ENCODE results near the gene UBR3.
A peak's percentile ranks its signal among the peaks of the same experiment; 100 is the strongest.
"Not testable (repeated sequence)": the region's sequence is repeated elsewhere in the genome, so short reads cannot be mapped to it uniquely, and the experiment has no call there.

UBR3 gene

DNA sequence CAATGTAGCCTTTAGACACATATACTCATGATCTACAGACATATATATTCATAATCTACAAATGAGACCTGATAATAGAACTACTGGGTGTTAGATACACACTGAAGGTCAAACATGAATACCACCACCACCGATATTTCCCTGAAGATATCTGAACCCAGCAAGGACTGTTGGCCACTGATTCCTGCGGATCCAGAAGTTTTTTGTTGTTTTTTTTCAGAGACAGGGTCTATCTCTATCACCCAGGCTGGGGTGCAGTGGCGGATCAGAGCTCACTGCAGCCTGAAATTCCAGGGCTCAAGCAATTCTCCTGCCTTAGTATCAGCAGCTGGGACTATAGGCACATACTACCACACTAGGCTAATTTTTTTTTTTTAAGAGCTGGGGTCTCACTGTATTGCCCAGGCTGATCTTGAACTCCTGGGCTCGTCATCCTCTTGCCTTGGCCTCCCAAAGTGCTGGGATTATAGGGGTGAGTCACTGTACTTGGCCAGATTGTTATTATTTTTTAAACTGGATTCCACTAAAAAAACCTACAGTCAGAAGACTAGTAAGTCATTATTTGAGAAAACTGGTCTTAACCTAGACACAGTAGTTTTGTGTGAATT lies 4.4 kb upstream of the UBR3 start:
- no peaks in the 10 kb centered on the region for H3K27me3 ChIP-seq (ENCODE audit: control insufficient read depth, insufficient read depth, low read length)
- H3K9me3 ChIP-seq (replicated peaks; ENCODE audit: low read length): no peaks in the 10 kb centered on the region
- peak overlapping the region; percentile 48 for H3K9ac ChIP-seq (ENCODE audit: low read depth, low read length)
- H3K4me2 ChIP-seq (ENCODE audit: low read length): peak overlapping the region; percentile 94
- peaks cover 58% of the 10 kb centered on the region for H3K4me1 ChIP-seq (ENCODE audit: control insufficient read depth, insufficient read depth, low read length)
- peak overlapping the region; percentile 84 for H3K4me3 ChIP-seq (ENCODE audit: low read length)
- peaks cover 5% of the 10 kb centered on the region for H3K36me3 ChIP-seq (ENCODE audit: insufficient read depth, low read length)

DNA sequence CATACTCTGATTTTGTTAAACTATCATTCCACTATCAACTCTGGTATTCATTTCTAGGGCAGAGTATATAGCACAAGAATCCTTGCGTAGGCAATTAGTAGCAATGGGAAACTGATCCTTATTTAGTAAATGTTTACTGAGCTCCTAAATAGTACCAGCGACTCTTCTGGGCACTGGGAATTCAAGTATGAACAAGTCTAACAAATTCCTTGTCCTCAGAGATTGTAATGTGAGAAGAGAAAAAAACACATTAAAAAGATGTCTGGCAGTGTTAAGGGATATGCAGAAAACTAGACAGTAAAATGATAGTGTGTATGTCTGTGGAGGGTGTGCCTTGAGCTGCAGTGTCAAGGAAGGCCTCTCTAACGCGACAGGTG lies 3.3 kb upstream of the UBR3 start:
- Histone ChIP-seq H3K36me3 (ENCODE audit: insufficient read depth, low read length) (no peaks in the 10 kb centered on the region), H3K9me3 (replicated peaks; ENCODE audit: low read length) (no peaks in the 10 kb centered on the region), H3K4me1 (ENCODE audit: control insufficient read depth, insufficient read depth, low read length) (peaks cover 47% of the 10 kb centered on the region), H3K4me3 (ENCODE audit: low read length) (peak overlapping the region; percentile 84), H3K4me2 (ENCODE audit: low read length) (peak overlapping the region; percentile 94), H3K9ac (ENCODE audit: low read depth, low read length) (peak overlapping the region; percentile 85), H3K27me3 (ENCODE audit: control insufficient read depth, insufficient read depth, low read length) (no peaks in the 10 kb centered on the region)

DNA sequence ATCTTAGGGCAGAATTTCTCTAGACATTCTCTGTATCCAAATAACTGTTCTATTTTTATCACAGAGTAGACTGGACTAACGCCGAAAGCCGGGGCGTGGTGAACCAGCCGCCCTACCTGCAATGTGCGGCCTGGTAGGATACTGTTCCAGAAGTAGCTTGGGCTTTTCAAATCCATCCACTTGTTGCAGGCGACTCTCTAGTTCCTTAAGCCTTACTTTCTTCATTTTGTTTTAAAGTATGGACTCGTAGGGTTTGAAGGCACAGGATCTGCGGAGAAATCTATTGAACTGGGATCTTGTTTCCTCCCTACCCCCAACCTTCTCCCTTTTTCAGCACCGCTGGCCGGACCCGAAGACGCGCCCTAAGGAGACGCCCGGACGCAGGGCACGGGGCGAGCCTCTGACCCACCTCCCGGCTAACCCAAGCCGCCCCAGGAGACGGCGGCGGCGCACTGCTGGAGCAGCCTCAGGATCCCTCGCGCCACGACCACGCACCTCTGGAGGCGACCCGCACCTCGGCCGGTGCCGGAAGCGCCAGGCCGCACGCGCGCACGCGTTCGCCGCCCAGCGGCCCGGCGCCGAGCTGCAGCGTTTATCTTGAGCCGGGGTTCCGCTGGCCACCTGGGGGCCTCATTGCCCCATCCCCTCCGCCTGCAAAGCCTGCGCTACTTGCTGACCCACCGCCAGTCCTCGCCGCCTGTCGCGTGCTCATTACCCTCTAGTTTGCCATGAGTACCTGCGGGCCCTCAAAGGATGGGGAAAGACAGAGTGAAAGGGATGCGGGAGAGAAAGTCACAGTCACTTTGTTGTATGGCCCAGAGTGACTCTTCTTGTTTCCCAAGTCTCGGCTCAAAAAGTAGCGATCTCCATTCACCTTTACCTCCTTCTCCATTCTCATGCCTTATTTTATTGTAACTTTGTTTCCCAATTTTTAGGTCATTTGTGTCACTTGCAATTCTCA lies 2.6 kb upstream of the UBR3 start, which contains the start of gene METTL5:
METTL5 (minus strand) TSS at position 533 of the 961 bp plus-strand sequence; CDS start at position 225, 308 bp downstream.
- Histone ChIP-seq H3K4me1 (ENCODE audit: control insufficient read depth, insufficient read depth, low read length) (peaks cover 41% of the 10 kb centered on the region), H3K27me3 (ENCODE audit: control insufficient read depth, insufficient read depth, low read length) (no peaks in the 10 kb centered on the region), H3K4me2 (ENCODE audit: low read length) (peak within 1 kb of the TSS; percentile 94), H3K4me3 (ENCODE audit: low read length) (peak within 1 kb of the TSS; percentile 84), H3K9ac (ENCODE audit: low read depth, low read length) (peak within 1 kb of the TSS; percentile 85), H3K36me3 (ENCODE audit: insufficient read depth, low read length) (no peaks in the 10 kb centered on the region), H3K9me3 (replicated peaks; ENCODE audit: low read length) (no peaks in the 10 kb centered on the region)

DNA sequence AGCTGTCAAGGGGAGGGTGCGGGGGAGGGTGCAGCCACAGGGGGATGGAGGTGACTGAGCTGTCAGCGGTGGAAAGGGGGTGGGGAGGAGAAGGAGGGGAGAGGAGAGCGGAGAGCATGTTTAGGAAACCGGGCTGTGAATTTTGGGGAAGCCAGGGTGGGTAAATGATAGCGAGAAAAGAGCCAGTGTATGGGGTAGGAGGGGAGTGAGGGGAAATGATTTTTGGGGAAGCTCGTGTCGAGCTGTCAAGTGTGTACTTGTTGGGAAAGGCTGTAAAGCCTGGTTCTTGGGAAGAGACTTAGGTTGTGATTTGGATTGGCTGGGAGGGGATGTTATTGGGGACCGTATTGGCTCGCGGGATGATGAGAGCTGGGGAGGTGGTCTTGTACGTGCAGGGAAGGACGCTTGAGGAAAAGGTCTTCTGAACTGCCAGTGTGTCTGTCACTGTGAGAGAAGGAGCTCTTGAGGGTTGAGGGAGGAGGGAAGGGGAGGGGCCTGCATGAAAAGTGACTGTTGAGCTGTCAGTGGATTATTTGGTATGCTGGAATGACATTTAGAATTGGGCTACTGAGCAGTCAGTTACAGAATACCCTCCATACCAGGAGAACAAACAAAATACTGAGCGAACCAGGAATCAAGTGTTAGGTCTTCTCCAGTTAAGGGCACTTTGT lies 1.0 kb downstream of the UBR3 start:
- peak overlapping the region; percentile 78 for H3K4me3 ChIP-seq (ENCODE audit: low read length)
- peak overlapping the region; percentile 81 for H3K4me2 ChIP-seq (ENCODE audit: low read length)
- H3K27me3 ChIP-seq (ENCODE audit: control insufficient read depth, insufficient read depth, low read length): no peaks in the 10 kb centered on the region
- H3K9ac ChIP-seq (ENCODE audit: low read depth, low read length): peak overlapping the region; percentile 91
- H3K9me3 ChIP-seq (replicated peaks; ENCODE audit: low read length): no peaks in the 10 kb centered on the region
- H3K4me1 ChIP-seq (ENCODE audit: control insufficient read depth, insufficient read depth, low read length): peaks cover 25% of the 10 kb centered on the region
- H3K36me3 ChIP-seq (ENCODE audit: insufficient read depth, low read length): no peaks in the 10 kb centered on the region

DNA sequence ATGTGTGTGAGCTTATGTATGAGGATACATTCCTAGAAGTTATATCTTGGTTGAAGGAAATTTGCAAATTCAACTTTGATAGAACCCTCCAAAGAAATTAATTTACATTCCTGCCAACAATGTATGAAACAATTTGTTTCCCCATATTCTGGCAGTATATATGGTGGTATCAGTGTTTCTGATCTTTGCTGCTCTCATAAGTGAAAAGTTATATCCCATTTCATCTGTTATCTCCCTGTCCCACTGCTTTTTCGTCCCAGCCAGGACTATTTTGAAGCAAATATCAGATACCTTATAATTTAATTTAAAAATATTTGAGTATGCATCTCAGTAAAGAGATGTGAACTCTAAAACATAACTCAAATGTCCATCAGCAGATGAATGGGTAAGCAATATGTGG lies 7.1 kb downstream of the UBR3 start:
- H3K4me2 ChIP-seq (ENCODE audit: low read length): no peak overlapping the region
- no peaks in the 10 kb centered on the region for H3K9me3 ChIP-seq (replicated peaks; ENCODE audit: low read length)
- H3K36me3 ChIP-seq (ENCODE audit: insufficient read depth, low read length): peaks cover 3% of the 10 kb centered on the region
- H3K4me1 ChIP-seq (ENCODE audit: control insufficient read depth, insufficient read depth, low read length): peaks cover 18% of the 10 kb centered on the region
- no peak overlapping the region for H3K4me3 ChIP-seq (ENCODE audit: low read length)
- no peak overlapping the region for H3K9ac ChIP-seq (ENCODE audit: low read depth, low read length)
- no peaks in the 10 kb centered on the region for H3K27me3 ChIP-seq (ENCODE audit: control insufficient read depth, insufficient read depth, low read length)

DNA sequence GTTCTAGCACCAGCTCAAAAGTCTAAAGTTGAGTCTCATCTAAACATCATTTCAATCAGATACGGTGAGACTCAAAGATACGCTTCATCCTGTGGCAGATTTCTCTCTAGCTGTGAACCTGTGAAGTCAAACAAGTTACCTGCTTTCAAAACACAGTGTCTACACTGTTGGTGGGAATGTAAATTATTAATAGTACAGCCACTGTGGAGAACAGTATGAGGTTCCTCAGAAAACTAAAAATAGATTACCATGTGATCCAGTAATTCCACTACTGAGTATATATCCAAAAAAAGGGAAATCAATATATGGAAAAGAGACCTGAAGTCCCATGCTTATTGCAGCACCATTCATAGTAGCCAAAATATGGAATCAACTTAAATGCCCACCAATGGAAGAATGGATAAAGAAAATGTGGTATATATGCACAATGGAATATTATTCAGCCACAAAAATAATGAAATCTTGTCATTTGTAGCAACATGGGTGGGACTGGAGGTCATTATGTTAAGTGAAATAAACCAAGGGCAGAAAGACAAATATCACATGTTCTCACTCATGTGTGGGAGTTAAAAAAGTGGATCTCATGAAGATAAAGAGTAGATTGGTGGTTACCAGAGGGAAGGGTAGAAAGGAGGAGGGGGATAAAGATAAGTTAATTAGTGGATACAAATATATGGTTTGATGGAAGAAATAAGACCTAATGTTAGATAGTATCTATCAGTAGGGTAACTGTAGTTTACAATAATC lies 11.7 kb downstream of the UBR3 start:
- Histone ChIP-seq H3K27me3 (ENCODE audit: control insufficient read depth, insufficient read depth, low read length) (no peaks in the 10 kb centered on the region), H3K9me3 (replicated peaks; ENCODE audit: low read length) (no peaks in the 10 kb centered on the region), H3K4me3 (ENCODE audit: low read length) (no peak overlapping the region), H3K36me3 (ENCODE audit: insufficient read depth, low read length) (peaks cover 10% of the 10 kb centered on the region), H3K4me1 (ENCODE audit: control insufficient read depth, insufficient read depth, low read length) (no peaks in the 10 kb centered on the region), H3K4me2 (ENCODE audit: low read length) (no peak overlapping the region), H3K9ac (ENCODE audit: low read depth, low read length) (no peak overlapping the region)

GRCh38 chr2:169839954-169840746 lies 12.9 kb downstream of the UBR3 start:
- no peaks in the 10 kb centered on the region for H3K9me3 ChIP-seq (replicated peaks; ENCODE audit: low read length)
- no peaks in the 10 kb centered on the region for H3K4me1 ChIP-seq (ENCODE audit: control insufficient read depth, insufficient read depth, low read length)
- no peak overlapping the region for H3K4me3 ChIP-seq (ENCODE audit: low read length)
- no peak overlapping the region for H3K4me2 ChIP-seq (ENCODE audit: low read length)
- no peak overlapping the region for H3K9ac ChIP-seq (ENCODE audit: low read depth, low read length)
- peaks cover 10% of the 10 kb centered on the region for H3K36me3 ChIP-seq (ENCODE audit: insufficient read depth, low read length)
- H3K27me3 ChIP-seq (ENCODE audit: control insufficient read depth, insufficient read depth, low read length): no peaks in the 10 kb centered on the region

DNA sequence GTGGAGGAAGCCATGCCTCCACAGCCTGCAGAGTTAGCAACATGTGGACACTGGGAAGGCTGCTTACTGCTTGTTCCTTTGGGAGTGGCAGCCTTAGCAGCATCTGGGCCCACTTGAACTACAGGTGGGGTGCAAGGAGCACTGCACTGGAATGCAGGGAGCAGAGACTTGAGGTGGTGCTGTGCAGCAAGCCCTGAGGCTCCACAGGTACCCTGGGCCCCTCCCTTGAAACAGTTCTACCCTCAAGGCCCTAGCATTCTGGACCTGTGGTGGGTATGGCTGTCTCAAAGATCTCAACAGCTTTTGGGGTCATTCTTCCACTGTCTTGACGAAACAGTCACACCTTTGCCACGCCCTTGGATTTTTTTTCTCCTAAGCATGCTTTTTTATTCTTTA lies 13.5 kb downstream of the UBR3 start:
- H3K9ac ChIP-seq (ENCODE audit: low read depth, low read length): no peak overlapping the region
- no peaks in the 10 kb centered on the region for H3K27me3 ChIP-seq (ENCODE audit: control insufficient read depth, insufficient read depth, low read length)
- no peaks in the 10 kb centered on the region for H3K9me3 ChIP-seq (replicated peaks; ENCODE audit: low read length)
- no peak overlapping the region for H3K4me3 ChIP-seq (ENCODE audit: low read length)
- no peaks in the 10 kb centered on the region for H3K4me1 ChIP-seq (ENCODE audit: control insufficient read depth, insufficient read depth, low read length)
- no peak overlapping the region for H3K4me2 ChIP-seq (ENCODE audit: low read length)
- peaks cover 10% of the 10 kb centered on the region for H3K36me3 ChIP-seq (ENCODE audit: insufficient read depth, low read length)

DNA sequence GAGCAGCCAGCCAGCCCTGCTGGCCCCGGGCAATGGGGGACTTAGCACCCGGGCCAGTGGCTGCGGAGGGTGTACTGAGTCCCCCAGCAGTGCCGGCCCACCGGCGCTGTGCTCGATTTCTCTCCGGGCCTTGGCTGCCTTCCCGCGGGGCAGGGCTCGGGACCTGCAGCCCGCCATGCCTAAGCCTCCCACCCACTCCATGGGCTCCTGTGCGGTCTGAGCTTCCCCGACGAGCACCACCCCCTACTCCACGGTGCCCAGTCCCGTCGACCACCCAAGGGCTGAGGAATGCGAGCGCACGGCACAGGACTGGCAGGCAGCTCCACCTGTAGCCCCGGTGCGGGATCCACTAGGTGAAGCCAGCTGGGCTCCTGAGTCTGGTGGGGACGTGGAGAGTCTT lies 14.4 kb downstream of the UBR3 start:
- H3K4me3 ChIP-seq (ENCODE audit: low read length); H3K27me3 ChIP-seq (ENCODE audit: control insufficient read depth, insufficient read depth, low read length); H3K4me1 ChIP-seq (ENCODE audit: control insufficient read depth, insufficient read depth, low read length); H3K4me2 ChIP-seq (ENCODE audit: low read length); H3K9ac ChIP-seq (ENCODE audit: low read depth, low read length); H3K9me3 ChIP-seq (replicated peaks; ENCODE audit: low read length): not testable (repeated sequence)
- H3K36me3 ChIP-seq (ENCODE audit: insufficient read depth, low read length): peaks cover 10% of the 10 kb centered on the region

- no peak overlapping the region for H3K4me2 ChIP-seq (ENCODE audit: low read length)
- H3K4me3 ChIP-seq (ENCODE audit: low read length): no peak overlapping the region
- no peak overlapping the region for H3K9ac ChIP-seq (ENCODE audit: low read depth, low read length)
- no peaks in the 10 kb centered on the region for H3K9me3 ChIP-seq (replicated peaks; ENCODE audit: low read length)
- H3K27me3 ChIP-seq (ENCODE audit: control insufficient read depth, insufficient read depth, low read length): no peaks in the 10 kb centered on the region
- H3K4me1 ChIP-seq (ENCODE audit: control insufficient read depth, insufficient read depth, low read length): no peaks in the 10 kb centered on the region
- H3K36me3 ChIP-seq (ENCODE audit: insufficient read depth, low read length): peaks cover 11% of the 10 kb centered on the region
These were observed 17.8 kb downstream of the UBR3 start for GRCh38 chr2:169845016-169845415.
